Motor neuron (in vitro differentiated cells): ENCODE data around the gene JAG2. TPM values are rescaled to one million over a fixed set of nuclear protein-coding genes. Genes with fewer than 3 reads are reported as not detected.

Experiments used
- ATAC-seq, 8 experiments: fragments of 200-7000 bp; cut with Tn5 transposase; replicated peaks in 6 of 8; 2 replicates each; pipeline ENCODE4 v1.8.0; 2021; ENCODE audit warnings: mild to moderate bottlenecking in 8 of 8, moderate library complexity in 8 of 8
- H3K27ac ChIP-seq, 2 donors: fragments of 250-450 bp; sonication (Bioruptor Pico); 2 replicates each; pipeline ENCODE4 v1.9.0; 2021; ENCODE audit warnings: antibody characterized with exemption in 2 of 2, mild to moderate bottlenecking in 2 of 2, moderate library complexity in 1 of 2
- H3K4me1 ChIP-seq, 2 donors: fragments of 250-450 bp; sonication (Bioruptor Pico); replicated peaks in 1 of 2; 2 replicates each; pipeline ENCODE4 v1.6.1; 2021; ENCODE audit warnings: antibody characterized with exemption in 2 of 2, mild to moderate bottlenecking in 2 of 2, moderate library complexity in 1 of 2
- H3K4me3 ChIP-seq, 5 donors: fragments of 250-450 bp; sonication (Bioruptor Pico); 2 replicates each; pipeline ENCODE4 v1.9.0; 2021; ENCODE audit warnings: antibody characterized with exemption in 5 of 5, mild to moderate bottlenecking in 5 of 5, moderate library complexity in 4 of 5
- WGBS, 10 experiments: fragments of 450-650 bp; shearing (Covaris generic); methylation state at CpG; one replicate each; pipeline ENCODE4 v1.0.0; 2022; 5-methylcytosine and 5-hydroxymethylcytosine counted together
- in situ Hi-C, 9 experiments: fragments of 400-800 bp; cut with MboI; loops; one replicate each; pipeline ENCODE4 v1.15.0; 2021; ENCODE audit warnings: low sequenced_read_pairs in 9 of 9, low pct_unique_long_range_greater_than_20kb in 2 of 9; ENCODE audit not compliant: unreplicated experiment in 9 of 9
- total RNA-seq, 8 experiments: library from RNA; unstranded; fragments of 300-600 nt; gene quantifications; 2 replicates each; pipeline versions ENCODE4 v1.2.3 to v1.2.4, GENCODE V29; 2022

The JAG2 gene
- total RNA-seq, 8 experiments from 2014 or later: 2.9 to 11.4 (median 5.2) TPM

DNA sequence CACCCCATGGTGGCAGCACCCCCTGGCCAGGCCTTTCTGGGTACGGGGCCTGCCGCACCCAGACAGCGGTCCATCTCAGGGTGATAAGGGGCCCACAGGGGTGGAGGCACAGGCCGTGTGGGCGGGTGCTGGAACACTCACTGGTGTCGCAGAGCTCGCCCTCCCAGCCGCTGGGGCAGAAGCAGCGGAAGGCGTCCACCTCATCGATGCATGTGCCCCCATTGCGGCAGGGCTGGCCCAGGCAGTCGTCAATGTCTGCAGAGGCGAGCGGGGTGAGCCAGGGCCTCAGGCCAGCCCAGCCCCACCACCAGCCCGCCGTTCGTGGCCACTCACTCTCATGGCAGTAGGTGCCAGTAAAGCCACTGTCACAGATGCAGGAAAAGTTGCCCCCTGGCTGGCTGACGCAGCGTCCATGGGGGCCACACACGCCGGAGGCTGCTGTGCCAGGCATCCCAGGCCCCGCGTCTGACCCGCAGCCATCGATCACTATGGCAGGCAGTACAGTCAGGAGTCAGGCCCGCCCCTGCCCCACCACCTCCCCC is 19.9 kb downstream of the JAG2 start:
- ATAC-seq: no peak
- Histone ChIP-seq H3K27ac (no peak overlapping the region), H3K4me3 (no peak overlapping the region), H3K4me1 (no peaks in the 10 kb centered on the region)
- in situ Hi-C loops: no loop called here
- 82 to 90% methylated on average over 2 to 3 of the region's 27 CpGs; no CpG with 5 or more reads in 8 of the 10 experiments for WGBS, 10 experiments

DNA sequence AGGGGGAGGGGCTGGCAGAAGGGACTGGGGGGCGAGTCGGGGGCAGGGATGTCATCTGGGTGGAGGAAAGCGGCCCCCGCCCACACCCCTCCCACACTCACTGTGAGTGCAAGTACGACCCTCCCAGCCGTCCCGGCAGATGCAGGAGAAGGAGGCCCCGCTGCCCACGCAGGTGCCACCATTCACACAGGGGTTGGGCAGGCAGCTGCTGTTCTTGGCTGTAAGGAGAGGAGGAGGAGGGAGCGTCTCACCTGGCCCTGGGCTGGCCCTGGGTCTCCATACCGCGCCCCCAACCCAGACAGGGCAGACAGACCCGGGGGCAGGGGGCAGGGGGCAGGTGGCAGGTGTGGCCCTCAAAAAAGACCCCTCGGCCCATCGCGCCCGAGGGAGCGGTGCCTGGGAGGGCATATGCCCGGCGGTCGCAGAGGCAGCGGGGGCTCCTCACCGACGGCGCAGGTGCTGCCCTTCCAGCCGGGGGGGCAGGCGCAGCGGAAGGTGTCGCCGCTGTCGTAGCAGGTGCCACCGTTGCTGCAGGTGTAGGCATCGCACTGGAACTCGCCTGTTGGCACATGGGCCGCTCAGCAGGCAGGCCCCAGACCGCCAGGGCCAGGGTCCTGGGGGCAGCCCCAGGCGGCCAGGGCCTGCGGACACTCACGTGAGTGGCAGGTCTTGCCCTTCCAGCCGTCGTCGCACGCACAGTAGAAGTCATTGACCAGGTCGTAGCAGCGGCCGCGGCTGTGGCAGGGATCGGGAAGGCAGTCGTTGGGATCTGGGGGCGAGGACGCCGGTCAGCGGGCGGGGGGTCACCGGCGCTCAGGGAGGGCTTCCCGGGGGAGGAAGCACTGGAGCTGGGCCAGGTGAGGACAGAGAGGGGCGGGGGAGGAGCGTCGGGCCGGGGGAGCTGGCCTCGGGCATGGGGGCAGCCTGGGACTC is 20.6 kb downstream of the JAG2 start:
- no peak for ATAC-seq
- 60 to 100% (median 95%) methylated on average over 2 to 8 of the region's 62 CpGs; no CpG with 5 or more reads in 7 of the 10 experiments for WGBS, 10 experiments
- in situ Hi-C loops: no loop called here
- Histone ChIP-seq H3K4me1 (no peaks in the 10 kb centered on the region), H3K4me3 (no peak overlapping the region), H3K27ac (no peak overlapping the region)

DNA sequence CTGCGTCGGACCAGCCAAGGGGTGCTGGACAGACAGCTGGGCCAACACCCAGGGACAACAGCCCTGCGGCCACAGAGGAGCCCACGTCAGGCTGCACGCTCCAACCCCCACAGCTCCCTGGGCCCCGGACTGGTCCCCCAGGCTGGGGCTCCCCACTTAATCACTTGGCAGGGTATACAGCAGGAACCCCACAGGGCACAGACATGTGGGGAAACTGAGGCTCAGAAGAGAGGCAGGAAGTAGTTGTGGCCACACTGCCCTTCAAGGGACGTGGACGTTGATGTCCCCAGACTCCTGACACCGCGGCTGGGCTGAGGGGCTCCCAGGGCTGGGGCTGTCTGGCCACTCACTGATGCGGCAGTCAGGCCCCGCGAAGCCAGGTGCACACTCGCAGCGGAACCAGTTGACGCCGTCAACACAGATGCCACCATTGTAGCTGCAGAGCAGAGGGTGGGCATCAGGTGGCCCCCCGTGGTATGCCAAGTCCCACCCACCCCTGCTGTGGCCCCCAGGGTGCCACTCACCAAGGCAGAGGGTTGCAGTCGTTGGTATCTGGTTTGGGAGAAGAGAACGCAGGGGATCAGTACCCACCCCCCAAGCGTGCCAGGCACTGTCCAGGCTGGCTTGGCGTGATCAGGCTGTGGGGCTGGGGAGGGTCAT is 21.5 kb downstream of the JAG2 start:
- in situ Hi-C loops: no loop called here
- WGBS, 10 experiments: no CpG with 5 or more reads among the region's 22 CpGs
- no peak for ATAC-seq

DNA sequence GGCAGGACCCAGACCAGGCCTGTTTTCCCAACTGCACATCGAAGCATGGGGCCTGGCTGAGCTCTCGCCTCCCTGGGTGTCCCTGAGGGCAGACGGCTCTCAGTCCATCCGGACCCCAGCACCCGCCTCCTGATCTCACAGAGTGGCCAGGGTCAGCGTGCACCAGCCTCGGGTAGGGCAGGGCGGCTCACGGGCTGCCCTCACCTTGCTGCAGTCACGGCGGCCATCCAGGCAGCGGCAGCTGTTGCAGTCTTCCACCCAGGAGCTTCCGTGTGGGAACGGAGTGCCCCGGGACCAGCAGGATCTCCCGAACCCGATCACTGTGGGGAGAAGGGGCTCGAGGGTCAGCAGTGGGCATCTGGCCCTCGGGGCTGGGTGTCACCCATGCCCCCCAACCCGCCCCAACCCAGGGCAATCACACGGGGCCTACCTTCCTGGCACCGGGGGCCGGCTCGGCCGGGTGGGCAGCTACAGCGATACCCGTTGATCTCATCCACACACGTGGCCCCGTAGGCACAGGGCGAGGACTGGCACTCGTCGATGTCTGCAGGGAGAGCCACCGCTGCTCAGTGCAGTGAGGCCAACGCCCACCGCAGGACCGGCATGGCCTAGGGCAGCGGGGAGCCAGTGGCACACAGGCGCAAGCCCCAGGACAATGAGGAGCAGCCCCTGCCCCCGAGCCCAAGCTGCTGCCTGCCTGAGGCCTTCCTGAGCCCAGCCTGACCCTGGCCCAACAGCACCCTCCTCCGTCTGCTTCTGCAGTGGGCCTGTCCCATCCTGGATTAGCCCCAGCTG is 22.2 kb downstream of the JAG2 start:
- H3K27ac ChIP-seq: no peak overlapping the region
- in situ Hi-C loops: no loop called here
- no peaks in the 10 kb centered on the region for H3K4me1 ChIP-seq
- no peak overlapping the region for H3K4me3 ChIP-seq
- WGBS, 10 experiments: 70 to 91% (median 80%) methylated on average over 2 to 14 of the region's 40 CpGs; no CpG with 5 or more reads in 6 of the 10 experiments
- ATAC-seq: peak in 2 of 8 experiments; percentile 10 to 15

More for the DNA sequence above, 21.5 kb downstream of the JAG2 start:
- no peaks in the 10 kb centered on the region for H3K4me1 ChIP-seq
- no peak overlapping the region for H3K4me3 ChIP-seq
- H3K27ac ChIP-seq: no peak overlapping the region

DNA sequence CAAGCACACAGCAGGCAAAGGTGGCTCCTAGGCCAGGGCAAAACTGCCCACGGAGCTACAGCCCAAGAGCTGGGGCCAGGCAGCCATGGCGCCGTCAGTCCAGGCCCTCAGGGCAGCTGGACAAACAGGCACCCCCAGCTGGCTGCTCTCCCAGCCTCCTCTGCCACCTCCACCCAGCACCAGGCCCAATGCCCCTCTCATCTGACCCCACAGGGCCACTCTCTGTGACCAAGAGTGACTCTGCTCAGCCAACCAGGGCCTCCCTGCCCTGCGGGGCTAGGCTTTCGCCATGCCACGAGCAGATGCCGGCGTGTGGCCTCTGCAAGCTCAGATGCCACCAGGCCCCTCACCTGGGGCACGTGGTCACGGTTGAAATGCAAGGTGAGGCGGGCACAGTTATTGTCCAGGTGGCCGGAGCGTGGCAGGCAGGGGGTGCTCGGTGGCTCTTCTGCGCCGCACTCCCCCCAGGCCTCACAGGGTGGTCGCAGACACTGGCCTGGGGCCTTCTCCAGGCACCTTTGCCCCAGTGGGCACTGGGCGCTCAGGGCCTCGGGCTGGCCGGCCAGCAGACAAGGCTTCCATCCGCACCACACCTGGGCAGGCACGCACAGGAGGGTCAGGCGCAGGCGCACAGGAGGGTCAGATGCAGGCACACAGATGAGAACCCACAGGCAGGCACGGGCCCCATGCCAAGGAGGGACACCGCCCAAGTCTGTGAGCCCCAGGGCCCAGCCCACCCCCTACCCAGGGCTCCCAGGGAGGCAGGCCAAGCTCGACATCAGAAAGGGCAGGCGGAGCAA is 23.0 kb downstream of the JAG2 start:
- ATAC-seq: peak in 1 of 8 experiments; percentile 6

DNA sequence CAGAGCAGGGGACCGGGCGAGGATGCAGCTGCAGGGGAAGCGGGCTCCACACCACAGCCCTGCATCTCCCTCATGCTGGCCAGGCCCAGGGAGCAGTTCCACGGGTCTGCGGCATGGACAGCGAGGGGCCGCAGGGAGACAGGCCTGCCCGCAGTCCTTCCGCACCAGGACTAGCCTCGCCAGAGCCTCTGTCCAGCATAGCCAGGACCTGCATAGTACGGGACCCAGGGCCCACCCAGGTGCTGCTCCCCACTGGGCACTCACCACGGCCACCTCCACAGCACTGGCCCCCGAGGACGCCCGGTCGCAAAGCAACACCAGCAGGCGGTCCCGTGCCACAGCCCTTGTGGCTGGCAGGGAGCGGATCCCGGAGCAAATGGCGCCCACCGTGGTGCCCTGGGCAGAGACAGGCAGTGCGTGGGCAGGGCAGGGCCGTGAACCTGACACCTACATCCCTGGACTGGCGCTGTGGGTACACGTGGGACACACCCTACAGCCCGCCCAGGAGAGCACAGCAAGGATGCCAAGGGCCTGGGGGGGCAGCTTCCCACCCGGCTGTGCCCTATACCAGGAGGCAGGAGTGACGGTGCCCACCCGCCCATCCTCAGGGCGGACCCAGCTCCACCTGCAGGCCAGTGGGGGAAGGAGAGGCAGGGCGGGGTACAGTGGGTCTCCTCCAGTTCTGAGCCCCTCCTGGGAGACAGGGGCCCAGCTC is 23.8 kb downstream of the JAG2 start:
- ATAC-seq: peak in 2 of 8 experiments; percentile 6 to 8
- Histone ChIP-seq H3K4me1 (no peaks in the 10 kb centered on the region), H3K4me3 (no peak overlapping the region), H3K27ac (no peak overlapping the region)
- in situ Hi-C loops: no loop called here
- 58 to 85% methylated on average over 4 to 15 of the region's 32 CpGs; no CpG with 5 or more reads in 8 of the 10 experiments for WGBS, 10 experiments

More for the DNA sequence above, 23.0 kb downstream of the JAG2 start:
- Histone ChIP-seq H3K4me3 (no peak overlapping the region), H3K27ac (no peak overlapping the region), H3K4me1 (no peaks in the 10 kb centered on the region)
- WGBS, 10 experiments: 33 to 100% (median 90%) methylated on average over 1 to 3 of the region's 28 CpGs; no CpG with 5 or more reads in 7 of the 10 experiments
- in situ Hi-C loops: no loop called here

DNA sequence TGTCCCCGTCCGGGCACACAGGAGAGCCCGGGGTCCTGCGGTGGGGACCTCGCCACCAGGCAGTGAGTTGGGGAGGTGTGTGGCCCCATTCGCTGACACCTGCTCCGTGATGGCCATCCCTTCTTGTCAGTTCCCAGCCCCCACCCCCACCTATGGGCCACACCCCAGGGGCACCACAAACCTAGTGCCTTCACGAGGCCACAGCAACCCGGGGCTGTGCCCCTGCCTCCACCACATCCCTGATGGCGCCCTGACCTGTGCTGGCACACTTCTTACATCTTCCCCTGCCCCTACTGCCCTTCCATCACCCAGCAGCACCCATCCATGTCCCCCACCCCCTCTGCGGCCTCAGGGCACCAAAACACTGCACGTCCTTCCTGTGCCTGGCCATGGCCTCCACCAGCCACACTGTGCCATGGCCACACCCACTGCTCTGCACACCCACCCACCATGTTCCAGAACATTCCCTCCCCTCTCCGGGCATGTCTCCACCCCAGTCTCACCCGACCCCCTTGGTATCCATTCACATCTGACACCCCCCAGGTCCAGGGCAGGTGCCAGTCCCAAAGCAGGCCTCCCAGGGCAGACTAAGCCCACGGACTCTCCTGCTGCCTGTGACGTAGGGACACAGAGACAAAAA is 24.4 kb downstream of the JAG2 start:
- no CpG with 5 or more reads among the region's 16 CpGs for WGBS, 10 experiments
- in situ Hi-C loops: no loop called here
- H3K27ac ChIP-seq: no peak overlapping the region
- peak in 1 of 8 experiments; percentile 6 for ATAC-seq
- H3K4me3 ChIP-seq: no peak overlapping the region
- H3K4me1 ChIP-seq: no peaks in the 10 kb centered on the region

DNA sequence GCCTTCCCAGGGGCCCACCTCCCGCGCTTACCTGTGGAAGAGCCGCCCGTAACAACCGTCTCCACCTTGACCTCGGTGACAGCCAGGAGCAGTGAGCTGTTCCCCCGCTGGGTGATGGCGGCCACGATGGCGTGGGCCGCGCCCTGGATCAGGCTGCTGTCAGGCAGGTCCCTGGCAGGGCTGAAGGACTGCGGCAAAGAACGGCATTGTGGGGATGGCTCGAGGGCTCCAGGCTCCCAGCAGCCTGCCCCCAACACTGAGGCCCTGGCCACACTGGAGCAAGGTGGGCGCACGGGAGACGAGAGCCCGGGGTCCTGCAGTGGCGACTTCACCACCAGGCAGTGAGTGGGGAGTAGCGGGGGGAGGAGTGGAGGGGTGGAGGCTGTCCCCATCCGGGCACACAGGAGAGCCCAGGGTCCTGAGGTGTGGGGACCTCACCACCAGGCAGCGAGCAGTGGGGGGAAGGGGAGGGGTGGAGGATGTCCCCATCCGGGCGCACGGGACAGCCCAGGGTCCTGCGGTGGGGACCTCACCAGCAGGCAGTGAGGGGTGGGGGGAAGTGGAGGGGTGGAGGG is 25.0 kb downstream of the JAG2 start:
- no peak overlapping the region for H3K4me3 ChIP-seq
- ATAC-seq: peak in 3 of 8 experiments; percentile 11 to 21 (median 15)
- 61% methylated on average over 3 of the region's 27 CpGs; no CpG with 5 or more reads in 9 of the 10 experiments for WGBS, 10 experiments
- in situ Hi-C loops: no loop called here
- H3K4me1 ChIP-seq: no peaks in the 10 kb centered on the region
- H3K27ac ChIP-seq: no peak overlapping the region

DNA sequence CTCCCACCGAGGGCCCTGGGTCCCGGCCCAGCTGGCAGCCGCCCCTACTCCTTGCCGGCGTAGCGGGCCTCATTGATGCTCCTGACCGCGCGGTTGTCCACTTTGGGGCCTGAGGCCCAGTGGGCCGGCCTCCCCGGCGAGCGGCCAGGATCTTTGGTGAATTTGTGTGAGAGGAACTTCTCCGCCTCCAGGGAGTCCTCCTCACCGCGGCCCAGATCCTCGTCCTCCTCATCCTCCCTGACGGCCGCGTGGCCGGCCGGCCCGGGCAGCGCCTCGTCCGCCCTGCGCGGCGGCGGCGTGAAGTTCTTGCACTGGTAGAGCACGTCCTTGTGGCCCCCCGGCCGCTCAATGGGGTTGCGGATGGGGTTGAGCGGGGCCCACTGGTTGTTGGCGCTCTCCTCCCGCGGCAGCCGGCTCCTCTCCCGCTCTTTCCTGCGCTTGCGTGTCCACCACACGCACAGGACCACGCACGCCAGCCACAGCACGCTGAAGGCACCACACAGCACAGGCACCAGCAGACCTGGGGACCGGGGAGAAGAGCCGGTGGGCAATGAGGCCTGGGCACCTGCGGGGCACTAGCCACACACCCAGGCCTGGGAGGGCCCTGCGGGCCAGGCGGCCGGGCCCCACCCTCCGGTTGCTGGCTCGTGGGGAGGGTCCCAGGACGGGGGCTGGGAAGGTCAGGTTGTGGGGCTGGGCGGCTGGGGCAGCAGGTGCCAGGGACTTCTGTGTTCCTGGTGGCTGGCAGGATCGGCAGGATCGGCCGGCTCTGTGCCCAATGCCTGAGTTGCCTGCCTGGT is 25.7 kb downstream of the JAG2 start:
- H3K4me3 ChIP-seq: no peak overlapping the region
- 80 to 100% (median 97%) methylated on average over 2 to 17 of the region's 60 CpGs; no CpG with 5 or more reads in 3 of the 10 experiments for WGBS, 10 experiments
- no peak overlapping the region for H3K27ac ChIP-seq
- no peaks in the 10 kb centered on the region for H3K4me1 ChIP-seq
- ATAC-seq: peak in 1 of 8 experiments; percentile 7
- in situ Hi-C loops: no loop called here

DNA sequence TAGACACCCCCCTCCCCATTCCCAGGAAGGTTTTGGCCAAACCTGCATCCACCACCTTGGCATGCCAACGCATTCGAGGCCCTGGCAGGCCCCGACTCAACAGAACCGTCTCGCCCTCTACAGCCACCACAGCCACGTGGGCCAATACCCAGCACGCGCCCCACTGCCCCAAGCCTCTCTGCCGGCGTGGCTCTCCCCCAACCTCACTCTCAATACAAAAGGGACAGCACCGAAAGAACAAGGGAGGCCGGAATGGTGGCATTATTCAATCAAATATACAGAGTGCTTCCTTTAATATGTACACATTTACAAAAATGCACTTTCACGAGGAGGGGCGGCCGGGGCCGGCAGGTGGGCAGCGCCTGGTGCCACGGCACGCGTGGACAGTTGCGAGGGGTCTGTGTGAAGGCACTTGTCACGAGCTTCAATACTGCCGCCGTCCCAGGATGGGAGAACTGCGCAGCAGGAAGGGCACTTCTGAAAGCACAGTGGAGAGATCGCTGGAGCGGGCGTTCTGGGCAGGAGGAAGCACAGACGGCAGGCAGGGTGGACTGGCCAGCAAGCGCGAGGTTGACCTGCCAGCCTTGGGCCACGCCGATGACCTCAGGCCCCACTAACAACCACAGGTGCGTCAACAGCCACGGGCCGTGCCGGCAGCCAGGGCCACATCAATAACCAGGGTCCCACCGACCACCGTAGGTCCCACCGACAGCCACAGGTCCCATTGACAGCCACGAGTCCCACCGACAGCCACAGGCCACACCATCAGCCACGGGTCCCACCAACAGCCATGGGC is 26.9 kb downstream of the JAG2 start:
- in situ Hi-C loops: no loop called here
- 83 to 100% (median 92%) methylated on average over 1 to 34 of the region's 43 CpGs; no CpG with 5 or more reads in 5 of the 10 experiments for WGBS, 10 experiments
- no peak overlapping the region for H3K4me3 ChIP-seq
- H3K27ac ChIP-seq: no peak overlapping the region
- H3K4me1 ChIP-seq: no peaks in the 10 kb centered on the region
- no peak for ATAC-seq
